ENCODE results near the gene CEBPA. TPM values are rescaled to one million over a fixed set of nuclear protein-coding genes. Genes with fewer than 3 reads are reported as not detected.

CEBPA gene
- total RNA-seq, 1 donor from 2014 or later = 10.8 TPM

GRCh38 chr19:33279430-33280350, 22.6 kb downstream of the CEBPA start:
- Histone ChIP-seq H3K4me3 (ENCODE audit: low read depth, low read length) (no peak overlapping the region), H3K36me3 (ENCODE audit: control insufficient read depth, insufficient read depth, low read length) (no peaks in the 10 kb centered on the region), H3K27me3 (ENCODE audit: control insufficient read depth, insufficient read depth, low read length) (no peaks in the 10 kb centered on the region)
- no peak for FAIRE-seq
- no peak for TF ChIP-seq CTCF (IDR thresholded peaks at IDR 0.05; ENCODE audit: insufficient read depth, low read length, severe bottlenecking)
- DNase-seq (ENCODE audit: low read depth) = no peak

- no peak overlapping the region for H3K4me3 ChIP-seq (ENCODE audit: low read depth, low read length)
- no peak for TF ChIP-seq CTCF (IDR thresholded peaks at IDR 0.05; ENCODE audit: insufficient read depth, low read length, severe bottlenecking)
- H3K36me3 ChIP-seq (ENCODE audit: control insufficient read depth, insufficient read depth, low read length) = no peaks in the 10 kb centered on the region
- H3K27me3 ChIP-seq (ENCODE audit: control insufficient read depth, insufficient read depth, low read length) = no peaks in the 10 kb centered on the region
- no peak for DNase-seq (ENCODE audit: low read depth)
- FAIRE-seq = no peak
Observed at GRCh38 chr19:33278403-33279269, 23.7 kb downstream of the CEBPA start.

GRCh38 chr19:33278023-33278402, 24.3 kb downstream of the CEBPA start:
- no peak overlapping the region for H3K4me3 ChIP-seq (ENCODE audit: low read depth, low read length)
- H3K36me3 ChIP-seq (ENCODE audit: control insufficient read depth, insufficient read depth, low read length) = no peaks in the 10 kb centered on the region
- no peaks in the 10 kb centered on the region for H3K27me3 ChIP-seq (ENCODE audit: control insufficient read depth, insufficient read depth, low read length)
- TF ChIP-seq CTCF (IDR thresholded peaks at IDR 0.05; ENCODE audit: insufficient read depth, low read length, severe bottlenecking) = no peak
- DNase-seq (ENCODE audit: low read depth) (no peak), FAIRE-seq (no peak)

- H3K27me3 ChIP-seq (ENCODE audit: control insufficient read depth, insufficient read depth, low read length) = no peaks in the 10 kb centered on the region
- H3K4me3 ChIP-seq (ENCODE audit: low read depth, low read length) = no peak overlapping the region
- FAIRE-seq = no peak
- no peak for DNase-seq (ENCODE audit: low read depth)
- no peak for TF ChIP-seq CTCF (IDR thresholded peaks at IDR 0.05; ENCODE audit: insufficient read depth, low read length, severe bottlenecking)
- H3K36me3 ChIP-seq (ENCODE audit: control insufficient read depth, insufficient read depth, low read length) = no peaks in the 10 kb centered on the region
Observed at GRCh38 chr19:33277434-33277833, 24.9 kb downstream of the CEBPA start.

GRCh38 chr19:33275933-33276619, 26.3 kb downstream of the CEBPA start:
- no peak for FAIRE-seq
- no peak overlapping the region for H3K4me3 ChIP-seq (ENCODE audit: low read depth, low read length)
- no peaks in the 10 kb centered on the region for H3K36me3 ChIP-seq (ENCODE audit: control insufficient read depth, insufficient read depth, low read length)
- no peak for TF ChIP-seq CTCF (IDR thresholded peaks at IDR 0.05; ENCODE audit: insufficient read depth, low read length, severe bottlenecking)
- DNase-seq (ENCODE audit: low read depth) = no peak
- H3K27me3 ChIP-seq (ENCODE audit: control insufficient read depth, insufficient read depth, low read length) = no peaks in the 10 kb centered on the region
